ENCODE data around the gene DMRTC2.

The DMRTC2 gene

DNA sequence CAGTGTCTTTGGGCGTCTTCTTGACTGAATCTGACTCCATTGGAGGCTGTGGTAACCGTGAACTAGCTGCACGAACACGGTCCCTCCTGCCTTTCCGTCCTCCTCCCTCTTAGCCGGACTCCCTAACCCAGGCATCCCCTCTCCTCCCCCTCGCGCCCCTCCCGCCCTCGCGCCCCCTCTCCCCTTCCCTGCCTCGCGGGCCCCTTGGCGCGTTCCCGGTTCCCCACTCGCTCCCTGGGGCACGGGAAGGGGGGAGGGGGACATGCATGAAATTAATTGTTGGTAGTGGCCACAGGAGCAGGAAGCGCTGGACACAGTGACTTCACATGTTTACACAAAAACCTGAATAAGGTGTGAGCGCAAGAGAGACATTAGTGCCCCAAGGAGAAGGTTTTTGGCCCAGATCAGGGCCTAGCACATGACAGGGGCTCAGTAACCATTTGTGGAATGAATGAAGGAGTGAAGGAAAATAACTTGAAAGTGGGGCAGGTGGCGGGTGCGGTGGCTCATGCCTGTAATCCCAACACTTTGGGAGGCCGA lies 279 bp downstream of the DMRTC2 start:
- no peak for DNase-seq (ENCODE audit: extremely low read depth in 1 of 2, low read depth in 1 of 2)

DNA sequence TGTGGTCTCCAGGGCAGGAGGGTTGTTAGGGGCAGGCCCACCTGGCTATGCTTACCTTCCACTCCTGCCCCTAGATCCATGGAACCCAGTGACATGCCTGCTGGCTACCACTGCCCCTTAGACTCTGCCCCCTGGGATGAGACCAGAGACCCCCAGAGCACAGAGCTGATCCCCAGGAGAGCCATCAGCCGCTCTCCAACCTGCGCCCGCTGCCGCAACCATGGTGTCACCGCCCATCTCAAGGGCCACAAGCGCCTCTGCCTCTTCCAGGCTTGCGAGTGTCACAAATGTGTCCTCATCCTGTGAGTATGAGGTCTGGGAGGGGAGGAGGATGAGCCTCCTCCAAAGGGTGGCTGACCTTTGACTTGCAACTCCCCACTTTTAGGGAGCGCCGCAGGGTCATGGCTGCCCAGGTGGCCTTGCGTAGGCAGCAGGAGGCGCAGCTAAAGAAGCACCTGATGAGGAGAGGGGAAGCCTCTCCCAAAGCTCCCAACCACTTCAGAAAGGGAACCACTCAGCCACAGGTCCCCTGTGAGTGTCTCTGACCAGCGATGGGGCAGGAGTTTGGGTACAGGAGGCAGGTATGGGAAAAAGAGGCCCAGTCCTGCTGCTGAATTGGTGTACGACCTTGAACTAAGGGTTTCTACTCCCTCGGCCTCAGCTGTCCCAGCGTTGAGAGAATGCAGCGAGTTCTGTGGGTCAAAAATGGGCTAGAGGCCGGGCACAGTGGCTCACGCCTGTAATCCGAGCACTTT lies 2.7 kb downstream of the DMRTC2 start:
- DNase-seq (ENCODE audit: extremely low read depth in 1 of 2, low read depth in 1 of 2) = no peak

DNA sequence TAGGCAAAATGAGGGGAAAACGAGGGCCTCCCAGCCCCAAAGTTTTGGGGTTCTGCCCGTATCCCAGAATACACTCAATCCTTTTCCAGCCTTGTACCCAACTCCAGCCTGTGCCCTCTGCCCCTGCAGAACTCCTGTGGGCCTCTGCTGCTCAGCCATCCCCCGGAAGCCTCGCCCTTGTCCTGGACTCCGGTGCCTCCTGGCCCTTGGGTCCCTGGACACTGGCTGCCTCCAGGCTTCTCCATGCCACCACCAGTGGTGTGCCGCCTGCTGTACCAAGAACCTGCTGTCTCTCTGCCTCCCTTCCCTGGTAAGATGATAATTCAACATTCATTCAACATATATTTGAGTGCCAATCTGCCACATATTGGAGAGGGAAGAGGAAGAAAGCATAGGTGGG lies 3.8 kb downstream of the DMRTC2 start:
- DNase-seq (ENCODE audit: extremely low read depth in 1 of 2, low read depth in 1 of 2) = no peak

DNA sequence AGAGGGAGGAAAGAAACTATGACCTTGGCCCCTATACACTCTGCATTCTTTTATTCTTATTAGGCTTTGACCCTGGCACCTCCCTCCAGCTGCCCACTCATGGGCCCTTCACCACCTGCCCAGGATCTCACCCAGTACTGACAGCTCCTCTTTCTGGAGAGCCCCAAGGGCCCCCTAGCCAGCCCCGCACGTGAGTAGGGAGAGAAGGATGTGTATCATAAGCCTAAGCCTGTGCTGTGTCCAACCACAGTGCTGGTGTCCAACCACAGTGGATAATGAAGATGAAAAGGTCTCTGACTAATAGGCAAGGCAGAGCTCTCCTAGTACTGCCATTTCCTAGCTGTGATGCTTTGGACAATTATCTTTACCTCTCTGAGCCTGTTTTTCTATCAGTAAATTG lies 4.2 kb downstream of the DMRTC2 start:
- DNase-seq (ENCODE audit: extremely low read depth in 1 of 2, low read depth in 1 of 2) = no peak

DNA sequence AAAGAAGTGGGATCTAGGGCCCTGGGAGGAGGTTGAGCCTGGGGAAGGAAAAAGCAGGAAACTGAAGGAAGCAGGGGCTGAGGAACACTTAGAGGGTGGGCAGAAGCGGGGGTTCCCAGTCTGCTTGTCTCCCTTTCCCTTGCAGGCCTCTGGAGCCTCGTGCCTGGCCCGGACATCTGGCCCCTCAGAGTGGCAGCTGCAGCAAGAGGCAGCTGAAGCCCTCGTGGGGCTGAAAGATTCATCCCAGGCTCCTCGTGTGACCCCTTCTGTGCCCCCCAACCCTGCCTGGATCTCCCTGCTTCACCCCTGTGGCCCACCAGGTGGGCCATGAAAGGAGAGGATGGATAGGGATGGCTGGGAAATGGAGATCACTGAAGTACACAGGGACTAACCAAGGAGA lies 5.5 kb downstream of the DMRTC2 start:
- no peak for DNase-seq (ENCODE audit: extremely low read depth in 1 of 2, low read depth in 1 of 2)

DNA sequence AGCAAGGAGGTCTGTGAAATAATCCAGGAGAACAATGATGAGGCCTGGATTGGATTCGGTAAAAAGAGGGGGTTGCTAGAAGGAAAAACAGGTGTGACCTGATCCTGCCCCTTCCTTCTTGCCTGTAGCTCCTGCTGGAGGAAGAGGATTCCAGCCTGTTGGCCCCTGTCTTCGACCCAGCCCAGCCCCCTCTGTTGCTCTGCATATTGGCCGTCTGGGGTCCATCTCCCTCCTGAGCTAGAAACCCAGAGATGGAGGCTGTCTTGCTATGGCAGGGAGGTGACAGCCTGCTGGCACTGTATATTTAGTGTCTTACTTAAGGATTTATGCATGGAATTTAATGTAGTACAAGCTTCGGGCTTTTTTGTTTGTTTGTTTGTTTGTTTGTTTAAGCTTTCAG lies 6.6 kb downstream of the DMRTC2 start:
- no peak for DNase-seq (ENCODE audit: extremely low read depth in 1 of 2, low read depth in 1 of 2)

DNA sequence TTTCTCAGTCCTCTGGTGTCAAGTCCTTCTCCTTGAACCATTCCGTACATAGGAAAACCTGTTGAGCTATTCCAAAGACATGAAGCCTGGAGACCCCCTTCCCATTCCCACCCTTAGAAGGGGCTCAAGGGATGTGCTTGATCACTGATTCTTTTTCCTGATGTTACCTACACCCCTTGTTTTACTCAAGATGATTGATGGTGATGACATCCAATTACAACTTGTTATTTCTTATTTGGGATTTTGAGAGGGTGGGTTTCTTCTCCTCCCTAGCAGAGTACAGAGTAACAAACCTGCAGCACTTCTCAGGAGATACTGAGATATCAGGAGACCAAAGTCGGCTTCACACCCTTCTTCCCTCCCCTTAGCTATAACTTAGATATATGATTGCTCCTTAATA lies 8.5 kb downstream of the DMRTC2 start:
- DNase-seq (ENCODE audit: extremely low read depth in 1 of 2, low read depth in 1 of 2) = no peak

DNA sequence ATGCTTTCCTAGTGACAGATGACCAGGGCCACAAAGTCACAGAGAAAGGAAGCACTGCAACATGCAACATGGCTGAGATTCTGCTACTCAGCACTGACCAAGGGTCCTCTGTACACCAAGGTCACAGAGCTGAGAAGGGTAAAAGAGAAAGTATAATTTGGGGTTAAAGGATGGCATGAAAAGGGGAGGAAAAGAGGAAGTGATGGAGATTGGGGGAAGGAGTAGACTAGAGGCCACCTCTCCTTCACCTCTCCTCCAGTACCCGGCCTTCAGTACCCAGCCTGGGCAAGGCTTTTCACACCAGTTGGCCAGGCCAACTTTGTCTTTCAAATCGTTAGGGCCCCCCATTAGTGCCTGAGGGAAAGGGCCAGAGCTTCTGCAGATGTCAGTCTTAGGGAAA lies 8.9 kb downstream of the DMRTC2 start:
- no peak for DNase-seq (ENCODE audit: extremely low read depth in 1 of 2, low read depth in 1 of 2)

DNA sequence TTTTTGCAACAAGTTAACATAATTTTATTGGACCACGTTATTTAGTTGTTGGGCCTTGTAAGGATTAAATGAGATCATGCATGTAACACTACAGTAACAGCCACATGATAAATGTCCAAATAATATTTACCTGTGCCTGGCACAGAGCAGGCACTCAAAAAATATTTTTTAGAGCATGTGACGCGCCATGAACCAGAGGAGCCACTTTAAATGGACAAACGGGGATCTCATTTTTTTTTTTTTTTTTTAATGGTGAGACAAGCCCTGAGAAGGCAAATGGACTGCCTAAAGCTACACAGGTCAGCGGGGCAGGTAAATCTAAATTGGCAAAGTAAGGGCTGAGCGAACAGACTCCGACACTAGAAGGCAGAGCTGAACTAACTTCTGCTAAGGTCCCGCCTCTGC lies 14.4 kb downstream of the DMRTC2 start:
- DNase-seq (ENCODE audit: extremely low read depth in 1 of 2, low read depth in 1 of 2) = no peak

DNA sequence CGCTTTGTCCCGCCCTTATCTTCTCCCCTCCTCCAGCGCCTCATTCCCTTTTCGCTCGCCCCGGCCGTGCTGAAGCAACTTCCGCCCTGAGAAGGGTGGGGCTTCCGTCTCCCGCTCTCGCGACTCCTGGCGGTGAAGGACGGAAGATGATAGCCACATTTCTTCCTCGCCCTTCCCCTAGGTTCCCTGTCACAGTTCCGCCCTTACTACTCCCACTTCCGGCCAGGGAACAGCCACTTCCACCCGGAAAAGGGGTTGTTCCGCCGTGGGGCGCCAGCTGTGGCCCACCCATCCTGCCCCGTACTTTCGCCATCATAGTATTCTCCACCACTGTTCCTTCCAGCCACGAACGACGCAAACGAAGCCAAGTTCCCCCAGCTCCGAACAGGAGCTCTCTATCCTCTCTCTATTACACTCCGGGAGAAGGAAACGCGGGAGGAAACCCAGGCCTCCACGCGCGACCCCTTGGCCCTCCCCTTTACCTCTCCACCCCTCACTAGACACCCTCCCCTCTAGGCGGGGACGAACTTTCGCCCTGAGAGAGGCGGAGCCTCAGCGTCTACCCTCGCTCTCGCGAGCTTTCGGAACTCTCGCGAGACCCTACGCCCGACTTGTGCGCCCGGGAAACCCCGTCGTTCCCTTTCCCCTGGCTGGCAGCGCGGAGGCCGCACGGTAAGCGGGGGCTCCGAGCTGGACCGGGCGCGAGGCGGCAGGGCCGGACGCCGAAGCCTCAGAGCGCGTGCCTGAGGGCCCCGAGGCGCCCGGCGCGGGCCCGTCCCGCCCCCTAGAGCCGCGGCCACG lies 15.0 kb downstream of the DMRTC2 start, which contains the start of gene RPS19:
Gene RPS19 (plus strand): TSS at position 638 of the 801 bp plus-strand sequence. CDS start 520 bp downstream, outside the sequence.
- DNase-seq (ENCODE audit: extremely low read depth in 1 of 2, low read depth in 1 of 2) = peak; percentile 96 to 98

DNA sequence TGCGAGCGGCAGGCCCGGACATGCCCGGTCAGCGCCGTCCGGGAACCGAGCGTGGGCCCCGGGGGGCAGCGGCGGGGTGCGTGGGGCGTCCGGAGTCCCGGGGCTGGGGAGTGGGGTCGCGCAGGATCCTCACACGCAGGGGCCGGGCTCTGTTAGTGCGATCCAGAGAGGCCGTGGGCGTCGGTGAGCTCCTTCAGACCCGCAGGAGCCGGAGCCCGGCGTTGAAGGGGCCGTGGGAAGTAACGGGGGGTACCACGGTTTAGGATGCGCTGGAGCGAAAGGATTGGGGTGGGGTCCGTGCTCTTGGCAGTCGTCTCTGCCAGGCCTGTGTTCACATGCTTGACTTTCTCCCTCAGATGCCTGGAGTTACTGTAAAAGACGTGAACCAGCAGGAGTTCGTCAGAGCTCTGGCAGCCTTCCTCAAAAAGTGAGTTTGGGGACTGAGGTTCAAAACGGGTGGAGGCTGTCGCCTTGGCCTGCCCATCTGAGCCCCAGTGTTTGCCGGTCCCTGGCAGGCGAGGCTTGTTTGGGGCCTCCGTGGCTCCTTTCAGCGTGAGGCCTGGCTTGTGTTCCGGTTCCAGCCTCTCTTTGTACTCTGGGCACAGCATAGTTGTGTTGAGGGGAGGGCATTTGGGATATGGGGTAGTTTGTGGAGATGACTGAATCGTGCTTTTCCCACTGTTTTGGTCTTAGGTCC lies 15.7 kb downstream of the DMRTC2 start:
- DNase-seq (ENCODE audit: extremely low read depth in 1 of 2, low read depth in 1 of 2) = no peak

DNA sequence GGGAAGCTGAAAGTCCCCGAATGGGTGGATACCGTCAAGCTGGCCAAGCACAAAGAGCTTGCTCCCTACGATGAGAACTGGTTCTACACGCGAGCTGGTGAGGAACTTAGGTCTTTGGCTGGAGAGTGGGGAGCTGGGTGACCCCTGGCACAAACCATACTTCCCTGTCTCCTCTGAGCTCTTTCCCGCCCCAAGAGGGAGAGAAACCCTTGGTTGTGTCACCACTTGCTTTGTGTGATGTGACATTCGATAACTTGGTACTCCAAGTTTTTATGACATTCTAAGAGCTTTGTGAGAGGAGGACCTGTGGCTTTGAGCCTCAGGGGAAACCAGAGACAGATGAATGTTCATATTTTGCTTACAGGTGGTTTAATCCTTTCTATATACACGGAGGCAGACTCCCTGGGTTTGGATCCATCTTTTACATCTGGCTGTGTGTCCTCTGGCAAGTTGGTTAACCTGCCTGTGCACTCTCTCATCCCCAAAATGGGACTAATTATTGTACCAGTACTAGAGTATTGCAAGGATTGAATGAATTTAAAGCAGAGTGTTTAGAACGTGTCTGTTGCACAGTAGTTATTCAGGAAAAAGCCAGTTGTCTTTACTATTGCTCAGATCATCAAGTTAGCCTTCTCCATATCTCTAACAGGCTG lies 16.4 kb downstream of the DMRTC2 start:
- DNase-seq (ENCODE audit: extremely low read depth in 1 of 2, low read depth in 1 of 2) = no peak

DNA sequence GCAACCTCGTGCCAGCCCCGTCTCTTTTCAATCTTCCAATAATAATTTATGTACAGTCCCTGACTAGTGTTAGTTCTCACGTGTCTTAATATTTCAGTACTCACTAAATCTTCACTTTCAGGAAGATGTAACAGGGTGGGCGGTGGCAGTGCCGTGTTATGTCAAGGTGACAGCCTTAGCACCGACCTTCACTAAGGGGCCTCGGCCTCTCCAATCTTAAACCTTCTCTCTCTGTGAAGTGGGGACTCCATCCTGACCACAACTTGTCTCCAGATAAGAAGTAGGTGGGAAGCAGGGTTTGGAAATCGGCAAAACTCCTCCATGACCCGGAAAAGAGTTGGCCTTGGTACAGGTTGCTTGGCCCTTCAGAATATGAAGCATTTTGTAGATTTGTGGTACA lies 17.0 kb downstream of the DMRTC2 start:
- DNase-seq (ENCODE audit: extremely low read depth in 1 of 2, low read depth in 1 of 2) = no peak

DNA sequence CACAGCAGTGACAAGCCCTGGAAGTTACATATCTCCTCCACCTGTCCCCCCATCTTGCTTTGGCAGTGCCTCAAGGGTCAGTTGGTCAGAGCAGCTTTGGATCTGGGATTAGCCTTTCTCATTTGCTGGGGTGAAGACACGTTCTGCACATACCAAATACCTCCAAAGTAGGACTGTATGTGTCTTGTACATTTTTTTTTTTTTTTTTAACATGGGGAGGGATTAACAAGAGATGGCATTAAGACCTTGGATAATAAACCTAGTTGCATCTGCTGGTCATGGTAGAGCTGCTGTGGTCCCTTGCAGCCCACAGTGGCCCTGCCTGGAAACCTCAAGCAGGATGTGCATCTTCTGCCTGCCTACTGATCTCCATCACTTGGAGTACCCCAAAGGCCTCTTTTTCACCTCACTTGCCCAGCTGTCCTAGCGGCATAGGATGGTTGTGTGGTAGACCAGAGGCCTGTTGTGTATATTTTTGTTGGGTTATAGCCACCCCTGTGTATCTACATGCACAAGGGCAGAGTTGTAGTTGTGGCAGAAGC lies 17.7 kb downstream of the DMRTC2 start:
- DNase-seq (ENCODE audit: extremely low read depth in 1 of 2, low read depth in 1 of 2) = no peak

DNA sequence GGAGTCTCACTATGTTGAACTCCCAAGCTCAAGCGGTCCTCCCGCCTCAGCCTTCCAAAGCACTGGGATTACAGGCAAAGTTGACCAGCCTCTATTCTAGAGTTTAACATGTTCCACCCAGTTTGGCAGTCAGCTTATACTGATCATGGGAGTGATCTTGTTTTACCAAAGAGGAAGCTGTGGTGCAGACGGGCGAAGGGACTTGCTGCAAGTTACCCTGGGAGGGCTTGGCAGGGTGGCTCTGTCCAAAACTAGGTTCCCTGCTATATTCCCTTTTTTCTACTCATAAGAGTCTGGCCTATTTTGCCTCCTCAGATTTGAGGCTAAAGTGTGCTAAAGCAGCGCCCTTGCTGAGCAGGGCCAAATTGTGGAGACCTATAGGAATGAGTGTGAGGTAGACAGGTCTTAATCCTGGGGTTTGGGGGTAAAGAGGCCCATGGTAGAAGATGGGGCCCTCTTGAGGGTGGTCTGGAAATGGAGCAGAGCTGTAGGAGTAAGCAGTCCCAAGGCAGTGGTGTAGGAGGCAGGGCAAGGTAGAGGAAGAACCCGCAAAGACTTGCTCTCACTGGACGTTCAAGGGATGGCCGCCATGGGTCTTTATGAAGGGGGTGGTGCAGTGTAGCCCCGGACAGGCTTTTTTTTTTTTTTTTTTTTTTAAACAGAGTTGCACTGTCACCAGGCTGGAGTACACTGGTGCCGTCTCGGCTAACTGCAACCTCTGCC lies 18.5 kb downstream of the DMRTC2 start:
- no peak for DNase-seq (ENCODE audit: extremely low read depth in 1 of 2, low read depth in 1 of 2)

DNA sequence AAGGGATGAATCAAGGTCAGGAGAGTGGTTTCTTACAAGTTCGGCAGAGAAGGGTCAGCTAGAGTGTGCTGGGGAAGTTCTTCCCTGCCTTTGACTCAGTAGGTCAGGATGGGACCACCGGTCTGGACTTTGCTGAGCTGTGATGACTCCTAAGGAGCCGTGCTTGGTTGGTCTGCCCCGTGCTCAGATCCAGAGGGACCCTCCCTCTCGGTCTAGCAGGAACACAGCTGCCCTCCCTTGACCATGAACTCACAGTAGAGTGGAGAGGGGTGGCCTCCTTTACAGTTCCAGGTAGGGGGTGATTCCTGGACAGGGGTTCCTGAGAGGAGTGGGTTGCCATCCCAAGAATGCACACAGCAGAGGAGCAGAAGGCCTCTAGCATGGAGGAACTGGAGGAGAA lies 19.5 kb downstream of the DMRTC2 start:
- DNase-seq (ENCODE audit: extremely low read depth in 1 of 2, low read depth in 1 of 2) = no peak

DNA sequence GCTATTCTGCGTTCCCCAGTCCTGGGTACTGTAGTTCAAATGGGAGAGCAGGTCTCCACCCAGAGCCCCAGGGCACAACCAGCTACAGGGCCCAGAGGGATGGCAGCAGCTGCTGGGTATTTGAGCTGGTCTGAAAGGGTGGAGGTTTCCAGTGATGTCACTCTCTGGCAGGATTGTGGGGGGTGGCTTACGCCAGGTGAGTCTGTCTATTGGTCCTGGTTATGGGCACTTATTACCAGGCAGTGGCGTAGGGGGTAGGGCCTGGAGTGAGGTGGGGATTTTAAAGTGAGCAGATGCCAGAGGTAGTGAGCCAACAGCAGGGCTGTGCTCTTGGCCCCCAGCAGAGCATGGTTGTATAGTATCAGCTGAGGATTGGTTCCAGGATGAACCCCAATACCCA lies 21.4 kb downstream of the DMRTC2 start:
- DNase-seq (ENCODE audit: extremely low read depth in 1 of 2, low read depth in 1 of 2) = no peak

DNA sequence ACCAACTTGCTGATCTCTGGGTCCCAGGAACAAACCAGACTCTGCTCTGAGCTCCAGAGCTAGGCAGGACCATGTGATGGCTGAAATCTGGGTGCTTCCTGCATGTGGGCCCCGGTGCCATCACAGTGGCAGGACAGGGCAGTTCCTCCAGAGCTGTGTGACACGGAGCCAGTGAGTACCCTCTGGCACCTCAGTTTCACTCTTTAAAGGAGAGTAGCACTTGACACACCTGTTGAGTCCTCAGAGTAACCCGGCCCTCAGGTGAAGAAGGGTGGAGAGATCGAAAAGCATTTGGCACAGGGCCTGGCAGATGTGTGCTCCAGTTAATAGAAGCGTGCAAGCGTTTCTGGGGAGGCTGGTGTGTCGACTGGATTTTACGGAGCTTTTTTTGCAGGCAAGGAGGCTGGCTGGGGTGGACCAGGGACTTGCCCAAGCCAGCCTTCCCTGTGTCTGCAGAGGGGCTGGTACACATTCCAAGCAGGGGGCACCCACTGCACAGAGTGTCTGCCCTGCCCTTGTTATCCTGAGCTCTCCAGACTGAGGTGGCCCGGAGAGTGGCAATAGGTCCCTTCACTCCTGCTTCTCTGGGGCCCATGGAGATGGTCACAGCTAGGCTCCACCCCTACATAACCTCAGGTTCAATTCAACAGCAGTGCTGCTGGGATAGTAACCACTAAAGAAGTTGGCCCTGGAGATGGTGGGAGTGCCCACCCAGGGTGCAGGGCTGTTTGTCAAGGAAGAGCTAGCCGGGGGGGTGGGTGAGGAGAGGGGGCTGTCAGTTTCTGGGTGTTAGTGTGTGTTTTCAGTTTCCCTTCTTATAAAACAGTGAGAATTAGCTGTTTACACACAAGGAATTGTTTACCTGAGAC lies 23.5 kb downstream of the DMRTC2 start:
- DNase-seq (ENCODE audit: extremely low read depth in 1 of 2, low read depth in 1 of 2) = no peak

DNA sequence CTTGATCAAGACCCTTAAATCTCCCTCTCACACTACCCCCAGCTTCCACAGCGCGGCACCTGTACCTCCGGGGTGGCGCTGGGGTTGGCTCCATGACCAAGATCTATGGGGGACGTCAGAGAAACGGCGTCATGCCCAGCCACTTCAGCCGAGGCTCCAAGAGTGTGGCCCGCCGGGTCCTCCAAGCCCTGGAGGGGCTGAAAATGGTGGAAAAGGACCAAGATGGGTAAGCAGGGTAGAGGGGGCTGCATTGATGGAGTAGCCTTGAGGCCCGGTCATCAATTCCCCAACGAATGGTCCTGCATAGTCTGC lies 24.1 kb downstream of the DMRTC2 start:
- no peak for DNase-seq (ENCODE audit: extremely low read depth in 1 of 2, low read depth in 1 of 2)

Measured in activated CD8-positive, alpha-beta memory T cell treated with anti-CD3 and anti-CD28 coated beads for 1 hour (primary cell).